CD8-positive, alpha-beta memory T cell (primary cell): ENCODE measurements around the gene HSD17B8. TPM values are rescaled to one million over a fixed set of nuclear protein-coding genes. Genes with fewer than 3 reads are reported as not detected.

ENCODE experiments used
- CTCF ChIA-PET: fragments of 350-600 bp; sonication (Branson Sonifier 250); formaldehyde crosslinking; loops from one replicate; lab custom pipeline; 2021; ENCODE audit warnings: antibody characterized with exemption; lab: Charles Lee
- POLR2A ChIA-PET: fragments of 350-600 bp; sonication (Branson Sonifier 250); formaldehyde crosslinking; loops from one replicate; lab custom pipeline; 2021; ENCODE audit warnings: antibody characterized with exemption; lab: Charles Lee
- DNase-seq, 5 donors: peaks; one replicate each; pipeline versions ENCODE4 v3.0.0 to v3.0.0-alpha.2; 2020 to 2022; ENCODE audit warnings: mixed read lengths in 1 of 5
- H3K27ac ChIP-seq: one replicate; pipeline ENCODE4 v1.7.0; 2013; ENCODE audit warnings: low read depth, mild to moderate bottlenecking, low read length, moderate library complexity
- H3K27me3 ChIP-seq: 2 replicates; pipeline ENCODE4 v1.7.0; 2013; ENCODE audit warnings: low read length, mild to moderate bottlenecking; ENCODE audit not compliant: insufficient read depth, poor library complexity, severe bottlenecking
- H3K36me3 ChIP-seq: 2 replicates; pipeline ENCODE4 v1.7.0; 2013; ENCODE audit warnings: mild to moderate bottlenecking, low read length, moderate library complexity; ENCODE audit not compliant: insufficient read depth
- H3K4me1 ChIP-seq: 2 replicates; pipeline ENCODE4 v1.7.0; 2013; ENCODE audit warnings: mild to moderate bottlenecking, low read length, moderate library complexity; ENCODE audit not compliant: insufficient read depth
- H3K4me3 ChIP-seq: 2 replicates; pipeline ENCODE4 v1.7.0; 2013; ENCODE audit warnings: mild to moderate bottlenecking, low read length
- H3K9me3 ChIP-seq: 2 replicates; pipeline ENCODE4 v1.7.0; 2013; ENCODE audit warnings: mild to moderate bottlenecking, low read length
- H3K27ac Mint-ChIP-seq, 8 donors: one replicate each; pipeline ENCODE4 v1.8.0; 2020 to 2021; ENCODE audit warnings: mixed read lengths in 8 of 8, mild to moderate bottlenecking in 6 of 8, inconsistent platforms in 3 of 8, moderate library complexity in 3 of 8
- H3K27me3 Mint-ChIP-seq, 2 donors: one replicate each; pipeline ENCODE4 v1.8.0; 2020 to 2021; ENCODE audit warnings: mixed read lengths in 2 of 2, mild to moderate bottlenecking in 1 of 2, moderate library complexity in 1 of 2
- H3K36me3 Mint-ChIP-seq, 3 donors: one replicate each; pipeline ENCODE4 v1.8.0; 2020 to 2021; ENCODE audit warnings: mixed read lengths in 3 of 3, inconsistent platforms in 1 of 3, mild to moderate bottlenecking in 1 of 3
- H3K4me1 Mint-ChIP-seq, 3 donors: one replicate each; pipeline ENCODE4 v1.8.0; 2020 to 2021; ENCODE audit warnings: mixed read lengths in 3 of 3, inconsistent platforms in 1 of 3, mild to moderate bottlenecking in 1 of 3
- H3K4me3 Mint-ChIP-seq, 7 donors: one replicate each; pipeline ENCODE4 v1.8.0; 2020 to 2021; ENCODE audit warnings: mixed read lengths in 7 of 7, mild to moderate bottlenecking in 6 of 7, moderate library complexity in 4 of 7, inconsistent platforms in 2 of 7
- H3K9me3 Mint-ChIP-seq, 5 donors: one replicate each; pipeline ENCODE4 v1.8.0; 2020 to 2022; ENCODE audit warnings: mixed read lengths in 5 of 5, mild to moderate bottlenecking in 3 of 5, moderate library complexity in 2 of 5, inconsistent platforms in 1 of 5
- polyA plus RNA-seq: library from polyadenylated mRNA; unstranded; fragments of 300-500 nt; fragmentation: Illumina TruSeq; gene quantifications from one replicate; pipeline ENCODE4 v1.2.3, GENCODE V29; 2021
- total RNA-seq, 2 experiments: library from RNA; stranded (reverse); gene quantifications; one replicate each; pipeline ENCODE4 v1.2.3, GENCODE V29; 2021

The HSD17B8 gene
- total and polyA plus RNA-seq, 3 experiments from 2014 or later = 21.3 to 50.7 (median 23.5) TPM

GRCh38 chr6:33212857-33213165, 8.4 kb downstream of the HSD17B8 start:
- Mint-ChIP-seq H3K27me3 (peaks cover 17 to 47% of the 10 kb centered on the region in 2 donors), H3K27ac (peak overlapping the region in 2 of 8 donors; percentile 36 to 67)
- peaks cover 15% of the 10 kb centered on the region for H3K36me3 ChIP-seq

GRCh38 chr6:33213166-33213988, 8.9 kb downstream of the HSD17B8 start:
- peaks cover 9 to 34% (median 10%) of the 10 kb centered on the region in 3 donors for H3K36me3 Mint-ChIP-seq
- H3K9me3 ChIP-seq = no peaks in the 10 kb centered on the region
- no peaks in the 10 kb centered on the region for H3K27me3 ChIP-seq
- H3K4me1 ChIP-seq = peaks cover 25% of the 10 kb centered on the region
- H3K36me3 ChIP-seq = peaks cover 15% of the 10 kb centered on the region
- CTCF ChIA-PET = no interaction called here
- peak overlapping the region; percentile 49 to 80 (median 56) for H3K4me3 Mint-ChIP-seq
- H3K4me1 Mint-ChIP-seq = peaks cover 28 to 34% (median 30%) of the 10 kb centered on the region in 3 donors
- POLR2A ChIA-PET = no interaction called here
- peak overlapping the region; percentile 7 for H3K4me3 ChIP-seq
- DNase-seq = peak in 2 of 5 donors; percentile 40 to 44
- H3K27me3 Mint-ChIP-seq = peaks cover 20 to 53% of the 10 kb centered on the region in 2 donors
- H3K27ac ChIP-seq = no peak overlapping the region
- no peaks in the 10 kb centered on the region for H3K9me3 Mint-ChIP-seq
- peak overlapping the region in 5 of 8 donors; percentile 28 to 85 (median 39) for H3K27ac Mint-ChIP-seq

More at GRCh38 chr6:33212857-33213165, 8.4 kb downstream of the HSD17B8 start:
- peak in 1 of 5 donors; percentile 3 for DNase-seq
- ChIA-PET CTCF (no interaction called here), POLR2A (no interaction called here)
- Mint-ChIP-seq H3K9me3 (no peaks in the 10 kb centered on the region), H3K4me3 (peak overlapping the region; percentile 5 to 80 (median 56)), H3K36me3 (peaks cover 7 to 38% (median 9%) of the 10 kb centered on the region in 3 donors), H3K4me1 (peaks cover 28 to 34% (median 30%) of the 10 kb centered on the region in 3 donors)
- no peaks in the 10 kb centered on the region for H3K27me3 ChIP-seq
- no peak overlapping the region for H3K27ac ChIP-seq
- H3K4me1 ChIP-seq = peaks cover 27% of the 10 kb centered on the region
- H3K9me3 ChIP-seq = no peaks in the 10 kb centered on the region
- H3K4me3 ChIP-seq = no peak overlapping the region

GRCh38 chr6:33213989-33214335, 9.5 kb downstream of the HSD17B8 start:
- H3K27ac ChIP-seq = no peak overlapping the region
- no peaks in the 10 kb centered on the region for H3K9me3 ChIP-seq
- H3K36me3 ChIP-seq = peaks cover 15% of the 10 kb centered on the region
- DNase-seq = peak in 1 of 5 donors; percentile 20
- peaks cover 20 to 58% of the 10 kb centered on the region in 2 donors for H3K27me3 Mint-ChIP-seq
- CTCF ChIA-PET = no interaction called here
- H3K27me3 ChIP-seq = no peaks in the 10 kb centered on the region
- H3K27ac Mint-ChIP-seq = peak overlapping the region in 5 of 8 donors; percentile 28 to 78 (median 42)
- H3K4me3 ChIP-seq = no peak overlapping the region
- POLR2A ChIA-PET = no interaction called here
- H3K4me3 Mint-ChIP-seq = peak overlapping the region in 5 of 7 donors; percentile 49 to 70 (median 56)
- no peaks in the 10 kb centered on the region for H3K9me3 Mint-ChIP-seq
- H3K4me1 Mint-ChIP-seq = peaks cover 25 to 30% (median 26%) of the 10 kb centered on the region in 3 donors
- peaks cover 22% of the 10 kb centered on the region for H3K4me1 ChIP-seq
- H3K36me3 Mint-ChIP-seq = peaks cover 9 to 30% (median 10%) of the 10 kb centered on the region in 3 donors

- no peaks in the 10 kb centered on the region for H3K9me3 Mint-ChIP-seq
- ChIA-PET CTCF (no interaction called here), POLR2A (no interaction called here)
- Histone ChIP-seq H3K27me3 (no peaks in the 10 kb centered on the region), H3K9me3 (no peaks in the 10 kb centered on the region), H3K27ac (no peak overlapping the region), H3K36me3 (peaks cover 4% of the 10 kb centered on the region), H3K4me1 (peaks cover 16% of the 10 kb centered on the region), H3K4me3 (no peak overlapping the region)
- H3K27ac Mint-ChIP-seq = peak overlapping the region in 1 of 8 donors; percentile 74
- peak overlapping the region in 1 of 7 donors; percentile 17 for H3K4me3 Mint-ChIP-seq
- peaks cover 26 to 65% of the 10 kb centered on the region in 2 donors for H3K27me3 Mint-ChIP-seq
- peaks cover 2 to 15% (median 8%) of the 10 kb centered on the region in 3 donors for H3K36me3 Mint-ChIP-seq
- peak in 1 of 5 donors; percentile 42 for DNase-seq
- peaks cover 16 to 19% (median 16%) of the 10 kb centered on the region in 3 donors for H3K4me1 Mint-ChIP-seq
Observed at GRCh38 chr6:33215271-33216116, 11.0 kb downstream of the HSD17B8 start.

GRCh38 chr6:33216117-33216649, 11.7 kb downstream of the HSD17B8 start:
- no peak for DNase-seq
- peaks cover 26 to 67% of the 10 kb centered on the region in 2 donors for H3K27me3 Mint-ChIP-seq
- H3K4me1 ChIP-seq = peaks cover 16% of the 10 kb centered on the region
- H3K4me1 Mint-ChIP-seq = peaks cover 16 to 19% (median 16%) of the 10 kb centered on the region in 3 donors
- peaks cover 0 to 10% (median 3%) of the 10 kb centered on the region in 3 donors for H3K36me3 Mint-ChIP-seq
- no peaks in the 10 kb centered on the region for H3K9me3 Mint-ChIP-seq
- no peak overlapping the region for H3K4me3 ChIP-seq
- ChIA-PET CTCF (no interaction called here), POLR2A (no interaction called here)
- H3K27ac ChIP-seq = no peak overlapping the region
- H3K9me3 ChIP-seq = no peaks in the 10 kb centered on the region
- H3K27me3 ChIP-seq = no peaks in the 10 kb centered on the region
- no peak overlapping the region for H3K4me3 Mint-ChIP-seq
- no peaks in the 10 kb centered on the region for H3K36me3 ChIP-seq
- peak overlapping the region in 2 of 8 donors; percentile 58 to 74 for H3K27ac Mint-ChIP-seq

DNA sequence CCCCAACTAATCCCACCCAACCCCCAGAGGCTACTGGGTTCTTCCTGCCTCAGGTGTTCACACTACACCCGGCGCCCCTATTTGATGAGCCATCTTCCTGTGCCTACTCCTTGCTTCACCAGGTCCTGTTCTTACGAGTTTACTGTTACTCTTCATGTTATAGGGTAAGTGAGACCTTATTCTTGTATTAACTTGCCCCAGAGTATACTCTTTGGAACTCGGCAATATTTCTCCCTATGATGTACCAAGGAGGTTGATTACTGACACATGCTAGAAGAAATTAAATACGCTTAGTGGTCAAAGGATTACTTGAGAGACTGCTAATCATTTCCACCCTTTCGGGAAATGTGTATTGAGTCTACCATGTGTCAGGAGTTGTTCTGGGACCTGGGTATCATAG, 12.8 kb downstream of the HSD17B8 start:
- peaks cover 31 to 74% of the 10 kb centered on the region in 2 donors for H3K27me3 Mint-ChIP-seq
- DNase-seq = no peak
- ChIA-PET CTCF (no interaction called here), POLR2A (no interaction called here)
- H3K27me3 ChIP-seq = no peaks in the 10 kb centered on the region
- H3K27ac ChIP-seq = no peak overlapping the region
- peaks cover 0 to 4% (median 3%) of the 10 kb centered on the region in 3 donors for H3K36me3 Mint-ChIP-seq
- no peaks in the 10 kb centered on the region for H3K36me3 ChIP-seq
- H3K4me3 ChIP-seq = no peak overlapping the region
- no peak overlapping the region for H3K27ac Mint-ChIP-seq
- H3K4me1 ChIP-seq = peaks cover 16% of the 10 kb centered on the region
- no peak overlapping the region for H3K4me3 Mint-ChIP-seq
- H3K4me1 Mint-ChIP-seq = peaks cover 16 to 19% (median 16%) of the 10 kb centered on the region in 3 donors
- no peaks in the 10 kb centered on the region for H3K9me3 Mint-ChIP-seq
- H3K9me3 ChIP-seq = no peaks in the 10 kb centered on the region

GRCh38 chr6:33217681-33218080, 13.2 kb downstream of the HSD17B8 start:
- Mint-ChIP-seq H3K9me3 (no peaks in the 10 kb centered on the region), H3K27me3 (peaks cover 30 to 76% of the 10 kb centered on the region in 2 donors), H3K4me3 (no peak overlapping the region), H3K36me3 (peaks cover 0 to 3% (median under 1%) of the 10 kb centered on the region in 3 donors), H3K27ac (no peak overlapping the region), H3K4me1 (peaks cover 12 to 16% (median 13%) of the 10 kb centered on the region in 3 donors)
- no peaks in the 10 kb centered on the region for H3K36me3 ChIP-seq
- peaks cover 12% of the 10 kb centered on the region for H3K4me1 ChIP-seq
- ChIA-PET CTCF (no interaction called here), POLR2A (no interaction called here)
- DNase-seq = no peak
- no peaks in the 10 kb centered on the region for H3K9me3 ChIP-seq
- no peaks in the 10 kb centered on the region for H3K27me3 ChIP-seq
- no peak overlapping the region for H3K4me3 ChIP-seq
- H3K27ac ChIP-seq = no peak overlapping the region
